Nephron progenitor cell (in vitro differentiated cells): ENCODE data around the gene GOLGA6L24.
A peak's percentile ranks its signal among the peaks of the same experiment; 100 is the strongest.
"Not testable (repeated sequence)": the region's sequence is repeated elsewhere in the genome, so short reads cannot be mapped to it uniquely, and the experiment has no call there.

ENCODE experiments used
- DNase-seq: peaks from one replicate; pipeline ENCODE4 v3.0.0; 2021
- H3K27ac Mint-ChIP-seq: 2 replicates; pipeline ENCODE4 v1.8.0; 2021; ENCODE audit warnings: mild to moderate bottlenecking, moderate library complexity, mixed read lengths
- H3K27me3 Mint-ChIP-seq: 2 replicates; pipeline ENCODE4 v1.8.0; 2021; ENCODE audit warnings: mild to moderate bottlenecking, low read depth, mixed read lengths; ENCODE audit not compliant: poor library complexity
- H3K36me3 Mint-ChIP-seq: 2 replicates; pipeline ENCODE4 v1.8.0; 2021; ENCODE audit warnings: low read depth, mixed read lengths
- H3K4me1 Mint-ChIP-seq: 2 replicates; pipeline ENCODE4 v1.8.0; 2021; ENCODE audit warnings: mixed read lengths
- H3K4me3 Mint-ChIP-seq: 2 replicates; pipeline ENCODE4 v1.8.0; 2021; ENCODE audit warnings: mild to moderate bottlenecking, moderate library complexity, mixed read lengths
- H3K9me3 Mint-ChIP-seq: 2 replicates; pipeline ENCODE4 v1.8.0; 2021; ENCODE audit warnings: mild to moderate bottlenecking, moderate library complexity, mixed read lengths

Gene GOLGA6L24, protein sequence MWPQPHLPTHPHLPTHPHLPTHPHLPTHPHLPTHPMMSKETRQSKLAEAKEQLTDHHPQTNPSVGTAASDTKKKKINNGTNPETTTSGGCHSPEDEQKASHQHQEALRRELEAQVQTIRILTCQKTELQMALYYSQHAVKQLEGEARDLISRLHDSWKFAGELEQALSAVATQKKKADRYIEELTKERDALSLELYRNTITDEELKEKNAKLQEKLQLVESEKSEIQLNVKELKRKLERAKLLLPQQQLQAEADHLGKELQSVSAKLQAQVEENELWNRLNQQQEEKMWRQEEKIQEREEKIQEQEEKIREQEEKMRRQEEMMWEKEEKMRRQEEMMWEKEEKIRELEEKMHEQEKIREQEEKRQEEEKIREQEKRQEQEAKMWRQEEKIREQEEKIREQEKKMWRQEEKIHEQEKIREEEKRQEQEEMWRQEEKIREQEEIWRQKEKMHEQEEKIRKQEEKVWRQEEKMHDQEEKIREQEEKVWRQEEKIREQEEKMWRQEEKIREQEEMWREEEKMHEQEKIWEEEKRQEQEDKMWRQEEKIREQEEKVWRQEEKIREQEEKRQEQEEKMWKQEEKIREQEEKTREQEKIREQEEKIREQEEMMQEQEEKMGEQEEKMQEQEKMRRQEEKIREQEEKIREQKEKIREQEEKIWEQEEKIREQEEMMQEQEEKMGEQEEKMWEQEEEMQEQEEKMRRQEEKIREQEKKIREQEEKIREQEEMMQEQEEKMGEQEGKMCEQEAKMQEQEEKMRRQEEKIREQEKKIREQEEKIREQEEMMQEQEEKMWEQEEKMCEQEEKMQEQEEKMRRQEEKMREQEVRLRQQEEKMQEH

DNA sequence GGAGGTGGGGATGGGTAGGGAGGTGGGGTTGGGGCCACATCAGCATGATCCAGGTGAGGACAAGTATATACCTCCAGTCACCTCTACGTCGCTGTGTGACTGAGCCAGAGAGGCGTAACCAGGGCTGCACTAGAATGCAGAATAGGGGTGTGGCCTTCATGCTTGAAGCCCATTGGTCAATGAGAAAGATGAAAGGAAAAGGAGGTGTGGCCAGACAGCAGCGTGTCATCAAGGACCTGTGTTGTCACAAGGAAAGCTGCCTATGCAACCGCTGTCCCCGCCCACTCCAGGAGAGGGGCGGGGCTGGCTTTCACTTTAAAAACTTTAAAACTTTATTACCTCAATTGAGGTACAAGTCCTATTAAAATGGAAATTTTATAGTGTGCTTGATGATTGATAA lies at the start of gene GOLGA6L24:
TSS of gene GOLGA6L24 (minus strand) at position 101 of the 400 bp plus-strand sequence. CDS start at position 40, 61 bp downstream.
- H3K36me3 Mint-ChIP-seq, H3K27ac Mint-ChIP-seq, H3K27me3 Mint-ChIP-seq, H3K4me3 Mint-ChIP-seq, H3K9me3 Mint-ChIP-seq, H3K4me1 Mint-ChIP-seq, DNase-seq: not testable (repeated sequence)

DNA sequence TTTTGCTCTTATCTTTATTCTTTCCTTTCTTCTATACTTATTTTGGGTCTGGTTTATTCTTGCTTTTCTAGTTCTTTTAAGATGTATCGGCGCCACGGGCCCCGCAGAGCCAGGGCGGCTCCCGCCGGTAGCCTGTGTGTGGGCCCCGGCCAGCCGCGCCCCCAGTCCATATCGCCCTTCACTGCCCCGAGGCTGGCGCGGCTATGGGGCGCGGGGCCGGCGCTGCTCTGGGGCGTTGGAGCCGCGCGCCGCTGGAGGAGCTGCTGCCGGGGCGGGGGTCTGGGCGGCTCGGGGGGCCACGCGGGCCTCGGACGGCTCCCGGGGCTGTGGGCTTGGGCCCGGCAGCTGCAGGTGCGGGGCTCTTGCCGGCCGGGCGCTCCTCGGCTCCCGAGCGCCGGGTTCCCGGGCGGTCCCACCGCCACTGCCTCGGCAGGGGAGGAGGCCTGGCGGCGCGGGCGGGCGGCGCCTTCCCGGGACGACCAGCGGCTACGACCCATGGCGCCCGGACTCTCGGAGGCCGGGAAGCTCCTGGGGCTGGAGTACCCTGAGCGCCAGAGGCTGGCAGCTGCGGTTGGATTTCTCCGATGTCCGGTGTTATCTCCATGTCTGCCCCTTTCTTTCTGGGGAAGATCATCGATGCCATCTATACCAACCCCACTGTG lies 45.0 kb upstream of the GOLGA6L24 start:
- not testable (repeated sequence) for H3K9me3 Mint-ChIP-seq, H3K4me3 Mint-ChIP-seq, H3K27me3 Mint-ChIP-seq, H3K27ac Mint-ChIP-seq, H3K4me1 Mint-ChIP-seq, H3K36me3 Mint-ChIP-seq
- peak; percentile 2 for DNase-seq

DNA sequence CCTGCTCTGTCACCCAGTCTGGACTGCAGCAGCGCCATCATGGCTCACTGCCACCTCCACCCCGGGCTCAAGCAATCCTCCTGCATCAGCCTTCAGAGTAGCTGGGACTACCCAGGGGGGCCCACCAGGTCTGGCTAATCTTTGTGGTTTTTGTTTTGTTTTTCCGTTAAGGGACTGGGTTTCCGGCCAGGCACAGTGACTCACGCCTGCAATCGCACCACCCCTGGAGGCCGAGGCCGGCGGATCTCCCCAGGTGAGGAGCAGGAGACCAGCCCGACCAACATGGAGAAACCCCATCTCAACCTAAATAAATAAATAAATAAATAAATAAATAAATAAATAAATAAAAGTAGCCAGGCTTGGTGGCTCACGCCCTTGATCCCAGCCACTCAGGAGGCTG lies 38.1 kb upstream of the GOLGA6L24 start:
- H3K4me3 Mint-ChIP-seq, H3K36me3 Mint-ChIP-seq, H3K9me3 Mint-ChIP-seq, H3K27ac Mint-ChIP-seq, DNase-seq, H3K27me3 Mint-ChIP-seq, H3K4me1 Mint-ChIP-seq: not testable (repeated sequence)

DNA sequence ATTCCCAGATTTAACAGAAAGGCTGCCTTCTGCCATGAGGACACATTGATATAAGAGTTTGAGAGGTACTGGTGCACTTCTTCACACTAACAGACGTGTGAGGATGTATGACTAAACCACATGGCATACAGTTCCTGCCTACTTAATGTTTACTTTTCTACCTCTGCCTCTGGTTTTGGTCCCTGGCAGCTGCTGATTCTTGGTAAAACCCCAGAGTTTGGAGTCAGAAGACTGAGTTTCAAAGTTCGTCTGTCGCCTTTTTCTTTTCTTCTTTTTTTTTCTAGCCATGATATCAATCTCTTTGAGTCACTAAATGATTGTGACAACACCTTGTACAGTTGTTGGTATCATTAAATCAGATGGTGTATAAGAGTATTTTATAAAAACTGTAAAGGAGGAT lies 22.2 kb upstream of the GOLGA6L24 start:
- H3K4me3 Mint-ChIP-seq, H3K36me3 Mint-ChIP-seq, H3K27ac Mint-ChIP-seq, H3K27me3 Mint-ChIP-seq, H3K9me3 Mint-ChIP-seq, H3K4me1 Mint-ChIP-seq, DNase-seq: not testable (repeated sequence)

DNA sequence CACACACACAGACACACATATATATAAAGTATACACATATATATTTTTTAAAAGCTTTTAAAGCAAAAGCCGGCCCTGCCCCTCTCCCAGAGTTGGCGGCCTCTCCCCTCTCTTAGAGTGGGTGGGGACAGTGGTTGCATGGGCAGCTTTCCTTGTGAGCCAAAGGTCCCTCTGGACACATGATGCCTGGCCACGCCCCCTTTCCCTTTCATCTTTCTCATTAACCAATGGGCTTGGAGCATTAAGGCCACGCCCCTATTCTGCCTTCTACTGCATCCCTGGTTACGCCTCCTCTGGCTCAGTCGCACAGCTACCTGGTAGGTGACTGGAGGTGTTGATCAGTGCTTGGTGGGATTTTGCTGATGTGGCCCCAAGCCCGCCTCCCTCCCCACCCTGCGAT lies 20.5 kb upstream of the GOLGA6L24 start, which contains the start of gene GOLGA8F:
TSS of gene GOLGA8F (plus strand) at position 301 of the 400 bp plus-strand sequence. CDS start at position 399, 98 bp downstream.
- not testable (repeated sequence) for H3K4me1 Mint-ChIP-seq

DNA sequence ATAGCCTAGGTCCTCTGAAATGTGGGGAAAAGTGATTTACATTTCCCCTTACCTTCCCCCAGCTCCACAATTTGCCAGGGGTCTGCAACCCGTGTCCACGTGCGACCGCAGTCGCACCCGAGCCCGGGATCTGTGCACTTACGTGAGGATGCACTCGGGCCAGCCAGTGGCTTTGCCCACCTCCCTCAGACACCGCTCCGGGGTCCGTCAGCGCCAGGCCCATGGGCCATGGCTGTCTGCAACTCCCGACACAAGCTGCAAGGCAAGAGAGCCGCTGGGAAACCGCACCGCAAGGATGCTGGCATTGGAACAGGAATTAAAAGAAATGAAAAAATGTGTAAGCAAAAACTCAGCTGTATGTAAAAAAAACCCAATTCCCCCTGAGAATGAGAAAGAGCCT lies 7.6 kb upstream of the GOLGA6L24 start:
- not testable (repeated sequence) for H3K4me3 Mint-ChIP-seq, DNase-seq, H3K9me3 Mint-ChIP-seq, H3K36me3 Mint-ChIP-seq, H3K4me1 Mint-ChIP-seq, H3K27ac Mint-ChIP-seq, H3K27me3 Mint-ChIP-seq

More for the DNA sequence above, 20.5 kb upstream of the GOLGA6L24 start, which contains the start of gene GOLGA8F:
- not testable (repeated sequence) for H3K27me3 Mint-ChIP-seq, H3K36me3 Mint-ChIP-seq, H3K27ac Mint-ChIP-seq, DNase-seq, H3K4me3 Mint-ChIP-seq, H3K9me3 Mint-ChIP-seq

DNA sequence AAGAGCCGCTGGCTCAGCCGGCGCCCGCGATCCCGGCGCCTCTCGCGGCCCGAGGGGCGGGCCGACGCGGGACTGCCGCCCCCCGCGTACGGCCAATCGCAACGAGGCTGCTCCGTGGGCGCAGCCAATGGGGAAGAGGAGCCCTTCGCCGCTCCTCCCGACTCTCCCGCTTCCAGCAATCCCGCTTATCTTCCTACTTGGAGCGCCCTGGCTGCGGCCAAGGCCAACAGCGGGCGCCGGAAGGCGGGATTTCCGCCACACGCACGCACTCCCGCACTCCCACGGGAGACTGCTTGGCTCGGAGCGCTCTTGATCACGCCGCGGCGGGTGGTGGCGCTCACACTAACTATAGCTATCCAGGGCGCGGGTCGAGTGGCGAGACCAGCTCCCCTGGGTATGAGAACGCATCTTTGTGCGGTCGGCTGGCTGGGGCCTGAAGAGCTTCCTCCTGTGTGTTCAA lies 35.7 kb downstream of the GOLGA6L24 start, which contains the start of gene HERC2:
TSS of gene HERC2 (minus strand) at position 51 of the 460 bp plus-strand sequence. CDS start 746 bp downstream, outside the sequence.
- H3K4me1 Mint-ChIP-seq, H3K27me3 Mint-ChIP-seq, DNase-seq, H3K9me3 Mint-ChIP-seq: not testable (repeated sequence)
- peaks cover 18% of the 10 kb centered on the region for H3K36me3 Mint-ChIP-seq
- H3K27ac Mint-ChIP-seq = peak within 1 kb of the TSS; percentile 97
- H3K4me3 Mint-ChIP-seq = peak within 1 kb of the TSS; percentile 93

DNA sequence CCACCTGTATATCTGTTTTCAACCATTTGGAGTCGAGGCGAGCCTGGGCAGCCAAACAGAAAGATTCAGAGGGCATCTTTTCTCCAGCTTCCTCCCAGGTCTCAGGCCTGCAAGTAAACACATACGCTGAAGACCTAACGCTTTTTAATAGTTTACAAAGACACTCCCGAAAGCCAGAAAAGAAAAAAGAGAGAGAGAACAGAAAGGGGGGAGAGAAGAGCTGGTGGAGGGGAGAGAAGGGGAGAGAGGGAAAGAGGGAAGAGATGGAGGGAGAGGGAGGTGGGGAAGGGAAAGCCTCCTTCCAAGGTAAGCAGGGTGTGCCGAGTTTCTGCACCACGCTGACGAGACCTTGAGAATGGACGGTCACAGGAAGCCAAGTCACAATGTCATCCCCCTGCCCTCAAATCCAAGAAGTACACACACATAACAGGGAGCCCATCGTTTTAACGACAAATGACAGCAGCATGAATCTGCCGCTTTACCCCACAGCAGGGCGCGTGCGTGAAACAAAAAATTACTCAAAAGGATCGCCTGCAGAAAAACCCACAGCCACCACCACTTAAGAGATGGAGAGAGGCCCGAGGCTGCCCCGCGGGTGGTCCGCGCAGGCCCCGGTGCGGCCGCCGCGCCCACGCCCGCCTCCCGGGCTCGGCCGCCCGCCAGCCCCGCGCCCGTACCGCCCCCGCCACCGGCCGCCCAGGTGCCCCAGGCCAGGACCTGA lies 36.4 kb downstream of the GOLGA6L24 start:
- Mint-ChIP-seq H3K36me3 (peaks cover 25% of the 10 kb centered on the region), H3K4me3 (peak overlapping the region; percentile 93), H3K27ac (peak overlapping the region; percentile 97)
- peak; percentile 3 for DNase-seq
- H3K4me1 Mint-ChIP-seq, H3K27me3 Mint-ChIP-seq, H3K9me3 Mint-ChIP-seq: not testable (repeated sequence)

DNA sequence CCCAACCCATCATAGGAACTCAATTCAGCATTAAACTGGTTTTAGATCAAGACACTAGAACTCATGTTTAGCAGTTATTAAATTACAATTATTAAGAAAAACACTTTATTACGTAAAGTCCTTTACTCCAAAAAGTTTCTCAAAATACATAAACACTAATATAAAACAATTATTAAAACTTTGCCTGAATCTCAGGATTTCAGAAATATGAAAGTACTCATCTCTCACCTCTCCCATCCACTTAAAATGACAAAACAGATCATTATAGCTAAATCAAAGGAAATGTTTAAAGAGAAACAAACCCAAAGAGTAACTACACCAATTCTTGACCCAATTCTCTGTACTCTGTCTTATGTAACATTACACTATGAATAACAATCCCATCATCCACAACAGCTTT lies 38.2 kb downstream of the GOLGA6L24 start:
- not testable (repeated sequence) for H3K27me3 Mint-ChIP-seq, H3K4me1 Mint-ChIP-seq, DNase-seq, H3K27ac Mint-ChIP-seq, H3K4me3 Mint-ChIP-seq
- Mint-ChIP-seq H3K9me3 (peaks cover 11% of the 10 kb centered on the region), H3K36me3 (peaks cover 43% of the 10 kb centered on the region)

DNA sequence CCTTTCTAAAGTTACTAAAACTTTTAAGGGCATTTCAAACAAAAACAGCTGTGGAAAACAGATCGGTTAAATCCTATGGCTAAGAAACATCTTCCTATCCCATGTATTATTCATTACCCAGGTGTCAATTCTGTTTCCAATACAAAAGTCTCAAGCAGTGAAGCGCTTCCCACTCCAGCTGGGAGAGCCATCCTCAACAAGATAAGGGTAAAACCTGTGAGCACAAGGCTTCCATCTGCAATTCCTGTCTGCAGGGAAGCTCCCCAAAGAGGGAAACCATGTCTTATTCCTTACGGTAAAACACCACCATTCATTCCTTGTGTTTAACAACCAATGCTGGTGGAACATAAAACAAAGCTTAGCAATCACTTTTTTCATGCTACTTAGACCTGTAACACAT lies 39.1 kb downstream of the GOLGA6L24 start:
- not testable (repeated sequence) for H3K27me3 Mint-ChIP-seq, H3K4me1 Mint-ChIP-seq, H3K27ac Mint-ChIP-seq, H3K4me3 Mint-ChIP-seq, DNase-seq
- Mint-ChIP-seq H3K36me3 (peaks cover 52% of the 10 kb centered on the region), H3K9me3 (peaks cover 16% of the 10 kb centered on the region)

DNA sequence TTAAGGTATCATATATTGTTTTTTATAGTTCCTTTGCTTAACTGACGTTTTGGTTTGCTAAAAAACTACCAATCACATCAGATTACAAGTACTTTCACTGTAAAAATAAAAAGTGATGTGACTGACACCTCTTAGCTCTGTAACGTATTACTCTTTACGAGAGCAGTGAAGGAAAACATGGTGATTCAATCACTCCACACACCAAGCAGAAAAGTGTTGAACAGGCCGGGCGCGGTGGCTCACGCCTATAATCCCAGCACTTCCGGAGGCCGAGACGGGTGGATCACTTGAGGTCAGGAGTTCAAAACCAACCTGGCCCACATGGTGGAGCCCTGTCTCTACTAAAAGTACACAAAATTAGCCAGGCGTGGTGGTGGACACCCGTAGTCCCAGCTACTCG lies 39.8 kb downstream of the GOLGA6L24 start:
- peaks cover 58% of the 10 kb centered on the region for H3K36me3 Mint-ChIP-seq
- H3K27me3 Mint-ChIP-seq, H3K27ac Mint-ChIP-seq: not testable (repeated sequence)

DNA sequence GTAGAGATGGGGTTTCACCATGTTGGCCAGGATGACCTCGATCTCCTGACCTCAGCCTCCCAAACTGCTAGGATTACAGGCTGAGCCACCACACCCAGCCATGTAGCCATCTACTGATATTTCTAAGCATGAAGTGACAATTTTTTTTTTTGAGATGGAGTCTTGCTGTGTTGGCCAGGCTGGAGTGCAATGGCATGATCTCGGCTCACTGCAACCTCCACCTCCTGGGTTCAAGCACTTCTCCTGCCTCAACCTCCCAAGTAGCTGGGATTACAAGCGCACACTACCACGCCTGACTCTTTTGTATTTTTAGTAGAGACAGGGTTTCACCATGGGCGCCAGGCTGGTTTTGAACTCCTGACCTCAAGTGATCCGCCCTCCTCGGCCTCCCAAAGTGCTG lies 40.9 kb downstream of the GOLGA6L24 start:
- not testable (repeated sequence) for H3K27me3 Mint-ChIP-seq, H3K4me1 Mint-ChIP-seq, H3K4me3 Mint-ChIP-seq, H3K27ac Mint-ChIP-seq, DNase-seq
- Mint-ChIP-seq H3K9me3 (peaks cover 20% of the 10 kb centered on the region), H3K36me3 (peaks cover 64% of the 10 kb centered on the region)

More for the DNA sequence above, 39.8 kb downstream of the GOLGA6L24 start:
- DNase-seq, H3K4me1 Mint-ChIP-seq, H3K4me3 Mint-ChIP-seq: not testable (repeated sequence)
- peaks cover 20% of the 10 kb centered on the region for H3K9me3 Mint-ChIP-seq

DNA sequence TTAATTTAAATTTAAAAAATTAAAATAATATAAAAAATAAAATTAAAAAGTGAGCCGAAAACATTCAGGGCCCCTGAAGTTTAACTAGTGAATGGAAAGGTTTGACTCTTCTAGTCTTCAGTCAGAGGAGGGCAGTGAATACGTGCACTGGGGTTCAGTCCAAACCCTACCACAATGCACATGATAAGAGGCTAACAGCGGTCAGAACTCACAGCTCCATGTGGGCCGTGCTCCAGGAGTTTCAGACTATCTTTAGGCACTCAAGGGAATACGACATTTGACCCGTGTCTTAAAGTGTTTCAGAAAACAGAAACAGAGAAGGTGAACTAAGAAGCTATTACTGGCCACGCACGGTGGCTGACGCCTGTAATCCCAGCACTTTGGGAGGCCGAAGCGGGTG lies 47.4 kb downstream of the GOLGA6L24 start:
- peaks cover 85% of the 10 kb centered on the region for H3K36me3 Mint-ChIP-seq
- not testable (repeated sequence) for H3K27ac Mint-ChIP-seq, H3K4me1 Mint-ChIP-seq, DNase-seq, H3K4me3 Mint-ChIP-seq, H3K27me3 Mint-ChIP-seq
- H3K9me3 Mint-ChIP-seq = peaks cover 70% of the 10 kb centered on the region
